ENCODE results near the gene KCND2.

The KCND2 gene

GRCh38 chr7:120714945-120715344 lies 442.0 kb downstream of the KCND2 start:
- DNase-seq: no peak

- no peak for DNase-seq
These were observed 443.3 kb downstream of the KCND2 start for GRCh38 chr7:120716307-120716706.

DNA sequence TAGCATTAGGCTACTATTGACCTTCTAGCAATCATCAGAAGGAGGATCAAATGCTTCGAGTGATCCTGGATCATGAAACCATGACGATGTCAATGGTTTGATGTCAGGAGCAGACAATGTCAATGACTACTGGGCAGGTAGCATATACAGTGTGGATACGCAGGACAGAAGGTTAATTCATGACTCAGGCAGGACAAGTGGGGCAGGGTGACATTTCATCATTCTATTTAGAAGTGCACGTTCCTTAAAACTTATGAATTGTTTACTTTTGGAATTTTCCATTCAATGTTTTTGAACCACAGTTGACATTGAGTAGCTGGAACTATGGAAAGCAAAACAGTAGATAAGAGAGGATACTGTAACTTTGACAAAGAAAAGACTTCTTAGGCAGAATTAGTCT lies 444.2 kb downstream of the KCND2 start:
- DNase-seq: no peak

DNA sequence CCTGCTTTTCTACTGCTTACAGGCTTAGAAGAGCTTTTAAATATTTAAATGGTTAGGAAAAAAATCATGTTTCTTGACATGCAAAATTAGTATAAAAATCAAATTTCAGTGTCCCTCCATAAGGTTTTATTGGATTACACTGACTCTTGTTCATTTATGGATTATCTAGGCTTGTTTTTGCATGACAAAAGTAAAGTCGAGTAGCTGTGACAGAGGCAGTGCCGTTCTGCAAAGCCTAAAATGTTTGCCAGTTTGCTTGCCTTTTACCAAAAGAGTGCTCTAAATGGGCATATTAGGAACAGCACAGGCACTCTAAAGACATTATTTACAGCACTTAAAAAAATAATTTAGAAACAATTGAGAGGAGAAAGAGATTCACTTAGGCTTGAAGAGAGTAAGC lies 445.4 kb downstream of the KCND2 start:
- DNase-seq: no peak

DNA sequence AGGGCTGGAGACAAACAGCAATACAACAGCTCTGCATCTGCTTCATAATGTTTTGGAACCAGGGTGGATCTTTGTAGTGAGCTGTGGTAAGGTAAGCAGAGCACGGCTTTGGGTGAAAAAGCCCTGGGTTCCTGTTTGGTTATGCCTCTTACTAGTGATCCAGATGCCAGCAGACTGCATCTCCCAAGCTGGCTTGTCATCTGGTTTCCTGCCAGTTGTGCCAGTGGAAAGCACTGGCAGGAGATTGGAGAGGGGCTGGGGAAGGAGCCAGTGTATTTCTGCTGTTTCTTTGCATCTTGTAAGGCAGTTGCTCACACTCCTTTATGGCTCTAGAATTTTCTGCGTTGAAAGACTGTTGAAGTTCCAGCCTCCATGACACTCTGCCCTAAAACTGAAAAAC lies 447.3 kb downstream of the KCND2 start:
- DNase-seq: no peak

DNA sequence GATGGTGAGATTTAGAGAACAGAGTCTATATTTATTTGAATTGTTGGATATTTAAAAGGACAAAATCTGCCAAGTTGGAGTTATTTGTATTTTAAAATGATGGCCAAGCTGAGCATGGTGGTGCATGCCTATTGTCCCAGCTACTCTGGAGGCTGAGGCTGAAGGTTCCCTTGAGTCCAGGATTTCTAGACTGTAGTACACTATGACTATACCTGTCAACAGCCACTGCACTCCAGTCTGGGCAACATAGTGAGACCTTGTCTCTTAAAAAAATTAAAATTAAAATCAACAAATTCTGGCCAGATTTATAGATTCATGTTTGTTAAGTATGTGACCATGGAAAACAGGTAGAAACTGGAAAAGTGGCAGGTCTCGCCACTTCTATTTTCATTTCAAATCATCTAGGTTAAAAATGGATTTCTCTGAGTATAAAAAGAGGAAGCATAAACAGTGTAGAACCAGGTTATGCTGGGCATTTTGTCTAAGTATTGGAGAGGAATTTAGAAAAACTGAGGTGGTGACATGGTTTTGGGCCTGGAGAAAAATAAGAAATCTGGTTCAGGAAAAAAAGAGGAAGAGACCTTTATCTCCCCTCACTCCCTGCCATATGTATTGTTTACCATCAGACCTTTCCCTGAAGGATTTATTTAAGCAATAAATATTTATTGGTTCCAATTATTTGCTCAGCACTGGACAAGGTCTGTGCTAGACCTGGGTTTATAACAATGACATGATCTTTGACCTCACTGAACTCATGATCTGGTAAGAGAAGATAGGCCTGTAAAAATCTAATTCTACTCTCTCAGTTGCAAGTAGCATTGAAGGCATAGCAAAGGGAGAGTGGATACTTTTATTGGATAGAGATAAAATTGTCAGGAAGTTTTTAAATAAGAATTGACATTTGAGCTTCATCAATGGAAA lies 450.8 kb downstream of the KCND2 start:
- DNase-seq: no peak

DNA sequence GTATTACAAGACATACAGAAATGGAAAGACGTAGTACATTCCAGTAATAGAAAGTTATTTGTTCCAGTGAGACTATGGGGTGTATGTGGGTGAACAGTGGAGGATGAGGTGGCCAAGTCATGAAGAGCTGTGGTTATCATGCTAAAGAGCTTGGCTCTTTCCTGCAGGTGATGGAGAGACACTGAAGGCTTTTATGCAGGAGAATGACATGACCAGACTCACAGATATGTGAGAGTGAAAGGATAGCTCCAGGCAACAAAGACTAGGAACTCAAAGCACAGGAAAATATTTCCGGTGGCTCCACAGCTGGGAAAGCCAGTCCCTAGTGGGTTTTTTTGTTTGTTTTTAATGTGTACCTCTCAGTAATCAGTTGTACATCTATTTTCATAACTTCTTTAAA lies 451.5 kb downstream of the KCND2 start:
- no peak for DNase-seq

GRCh38 chr7:120724955-120725354 lies 452.0 kb downstream of the KCND2 start:
- no peak for DNase-seq

DNA sequence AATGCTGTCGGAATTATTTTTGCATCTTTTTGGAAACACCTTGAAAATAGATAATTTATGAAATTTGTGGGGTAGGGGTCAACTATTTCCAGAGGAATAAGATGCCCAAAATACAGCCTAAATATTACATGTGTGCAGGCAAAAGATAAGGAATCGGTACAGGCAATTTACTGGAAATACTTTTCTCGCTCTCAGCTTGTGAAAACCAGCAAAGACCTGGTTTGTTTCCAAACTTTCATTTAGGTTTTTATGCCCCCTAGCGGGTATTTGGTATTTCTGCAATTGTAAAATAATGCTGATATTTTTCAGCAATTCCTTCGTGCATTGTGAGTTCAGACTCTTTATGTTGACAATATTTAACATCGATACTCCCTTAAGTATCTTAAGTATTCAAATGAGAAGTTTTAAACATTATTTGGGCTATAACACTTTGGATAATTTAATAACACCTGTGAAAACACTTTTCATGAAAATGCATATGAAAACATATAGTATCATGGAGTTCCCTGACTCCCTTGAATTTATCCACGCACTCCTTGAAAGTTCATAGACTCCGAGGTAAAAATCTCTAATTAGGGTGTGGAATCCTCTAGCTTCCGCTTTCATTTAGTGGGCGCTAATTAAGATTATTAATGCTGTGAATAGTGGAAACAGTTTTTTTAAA lies 452.5 kb downstream of the KCND2 start:
- peak; percentile 60 for DNase-seq

DNA sequence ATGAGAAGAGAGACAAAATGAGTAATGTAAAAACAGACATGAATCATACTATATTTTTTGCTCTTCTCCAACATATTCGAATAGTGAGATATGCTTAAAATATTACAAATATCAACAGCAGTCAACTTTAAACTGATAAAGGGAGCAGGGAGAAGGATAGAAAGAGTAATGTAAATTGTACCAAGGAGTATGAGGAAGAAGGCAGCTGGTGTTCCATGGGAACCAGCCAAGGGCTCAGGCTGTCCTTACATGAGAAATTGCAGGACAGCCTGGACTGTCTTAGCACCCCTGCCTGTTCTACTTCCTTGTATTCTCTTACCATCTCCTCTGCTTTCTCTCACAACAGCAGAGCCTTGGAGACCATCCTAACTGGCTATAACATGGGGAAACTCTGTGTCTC lies 456.3 kb downstream of the KCND2 start:
- no peak for DNase-seq

- no peak for DNase-seq
These were observed 458.3 kb downstream of the KCND2 start for GRCh38 chr7:120731271-120731670.

- DNase-seq: no peak
These were observed 459.3 kb downstream of the KCND2 start for GRCh38 chr7:120732256-120732655.

- no peak for DNase-seq
These were observed 460.2 kb downstream of the KCND2 start for GRCh38 chr7:120733143-120733542.

DNA sequence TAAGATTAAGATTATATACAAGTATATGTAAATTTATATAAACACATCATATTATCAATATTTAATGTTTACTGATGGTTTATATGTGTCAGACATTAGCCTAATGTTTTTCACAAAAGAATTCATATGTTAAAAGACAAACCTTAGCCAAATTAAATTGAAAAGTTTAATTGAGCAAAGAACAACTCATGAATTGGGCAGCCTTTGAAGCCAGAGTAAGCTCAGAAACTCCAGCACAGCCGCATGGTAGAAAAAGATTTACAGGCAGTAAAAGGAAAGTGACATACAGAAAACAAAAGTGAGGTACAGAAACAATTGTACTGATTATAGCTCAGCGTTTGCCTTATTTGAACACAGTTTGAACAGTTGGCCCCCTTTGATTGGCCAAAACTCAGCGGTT lies 460.9 kb downstream of the KCND2 start:
- no peak for DNase-seq

DNA sequence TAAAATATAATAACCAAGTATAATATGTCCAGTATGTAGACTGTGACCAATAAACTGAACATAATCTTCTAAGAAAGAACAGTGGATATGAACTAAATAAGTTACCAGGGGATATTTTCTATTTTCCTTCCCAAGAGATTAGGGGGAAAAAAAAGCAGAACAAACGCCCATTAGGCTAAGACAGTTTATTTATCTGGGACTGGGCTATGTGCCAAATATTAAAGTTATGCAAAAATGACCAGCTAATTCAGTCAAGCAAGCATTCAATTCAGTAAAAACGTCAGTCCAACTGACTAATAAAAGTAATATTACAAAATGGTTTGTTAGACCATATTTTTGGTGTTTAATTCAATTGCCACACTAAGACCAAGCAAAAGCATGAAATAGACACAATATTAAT lies 462.8 kb downstream of the KCND2 start:
- DNase-seq: no peak

DNA sequence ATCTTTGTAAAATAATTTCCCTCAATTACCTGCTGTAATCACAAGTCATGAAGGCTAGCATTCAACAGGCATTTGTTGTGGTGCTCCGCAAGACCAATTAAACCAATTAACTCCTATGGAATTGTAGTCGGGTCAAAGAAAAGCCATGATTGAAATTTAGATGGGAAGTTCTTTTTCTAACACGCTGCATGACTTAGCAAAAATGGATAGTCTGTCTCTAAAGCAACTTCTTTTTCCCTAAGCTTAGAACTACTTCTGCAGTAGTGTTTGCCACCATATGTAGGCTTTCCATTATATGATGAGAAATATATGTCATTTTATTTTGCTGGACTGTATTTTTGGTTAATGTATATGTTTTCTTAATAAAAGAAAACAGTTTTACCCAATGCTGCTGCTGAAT lies 465.8 kb downstream of the KCND2 start:
- no peak for DNase-seq

- DNase-seq: peak; percentile 17
These were observed 467.4 kb downstream of the KCND2 start for GRCh38 chr7:120740348-120740747.

DNA sequence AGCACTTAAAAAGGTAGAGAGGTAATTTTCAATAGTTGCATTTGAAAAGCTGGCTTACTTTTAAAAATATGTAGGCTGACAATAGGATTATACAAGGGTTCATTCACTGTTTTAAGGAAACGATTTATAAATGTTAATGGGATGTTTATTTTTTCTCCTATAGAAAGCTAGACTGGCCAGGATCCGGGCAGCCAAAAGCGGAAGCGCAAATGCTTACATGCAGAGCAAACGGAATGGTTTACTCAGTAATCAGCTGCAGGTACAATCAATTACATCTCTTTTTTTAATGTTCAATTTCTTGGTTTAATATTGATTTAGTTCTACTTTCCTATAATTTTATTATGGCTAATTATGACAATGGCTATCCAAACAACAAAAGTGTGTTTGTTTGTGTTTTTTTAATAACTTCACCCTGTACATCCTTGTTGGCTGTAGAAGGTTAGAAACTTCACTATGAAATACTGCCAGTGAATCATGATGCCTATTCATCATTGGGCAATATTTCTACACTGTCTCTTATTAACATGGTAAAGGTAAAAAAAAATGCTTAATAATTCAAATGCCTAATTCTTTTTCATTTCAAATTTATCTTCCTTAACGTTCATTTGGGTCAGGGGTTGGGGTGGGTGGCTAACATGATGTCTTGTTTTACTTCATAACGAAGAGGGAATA lies 468.5 kb downstream of the KCND2 start:
- DNase-seq: peak; percentile 57

GRCh38 chr7:120742372-120742771 lies 469.4 kb downstream of the KCND2 start:
- peak; percentile 86 for DNase-seq

GRCh38 chr7:120743128-120743527 lies 470.2 kb downstream of the KCND2 start:
- peak; percentile 21 for DNase-seq

GRCh38 chr7:120760050-120760449 lies 487.1 kb downstream of the KCND2 start:
- DNase-seq: no peak

DNA sequence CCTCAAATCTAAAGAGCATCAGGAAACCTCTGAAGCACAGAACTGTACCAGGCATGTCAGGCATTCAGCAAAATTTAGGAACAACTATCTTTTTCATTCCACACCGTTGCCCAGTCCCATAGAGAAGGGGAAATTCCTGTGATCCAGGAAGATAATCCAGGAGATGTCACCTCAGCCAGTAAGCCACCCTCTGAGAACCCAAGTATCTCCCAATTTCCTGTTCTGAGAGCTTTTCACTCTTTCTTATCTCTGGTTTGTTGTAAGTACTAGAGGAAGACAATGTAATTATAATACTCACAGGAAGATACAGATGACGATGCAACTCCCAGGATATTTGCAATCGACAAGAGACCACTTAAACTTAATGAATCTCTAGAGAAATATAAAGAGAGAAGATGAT lies 487.9 kb downstream of the KCND2 start:
- no peak for DNase-seq

DNA sequence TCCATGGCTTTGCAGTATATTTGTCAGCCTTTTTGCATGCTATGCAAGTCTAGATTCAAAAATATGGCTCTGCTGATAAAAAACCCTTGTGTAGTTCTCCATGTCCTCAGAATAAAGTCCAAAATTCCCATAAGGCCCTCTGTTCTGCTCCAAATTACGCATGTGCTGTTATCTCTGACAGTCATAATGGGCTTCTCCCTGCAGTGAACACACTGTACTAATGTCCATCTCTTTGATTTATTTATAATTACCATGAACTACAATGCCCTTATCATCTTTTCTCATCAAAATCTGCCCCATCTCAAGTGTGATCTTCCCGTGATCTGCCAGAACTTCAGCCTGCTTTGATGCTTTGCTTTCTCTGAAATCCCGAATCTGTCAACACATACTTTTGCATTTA lies 497.2 kb downstream of the KCND2 start:
- no peak for DNase-seq

GRCh38 chr7:120774481-120774880 lies 501.5 kb downstream of the KCND2 start:
- no peak for DNase-seq
